Activated CD8-positive, alpha-beta T cell treated with anti-CD3 and anti-CD28 coated beads for 36 hours (primary cell): ENCODE measurements around the gene PLN. TPM values are rescaled to one million over a fixed set of nuclear protein-coding genes. Genes with fewer than 3 reads are reported as not detected.
A peak's percentile ranks its signal among the peaks of the same experiment; 100 is the strongest.

Experiments used
- ATAC-seq: fragments of 200-7000 bp; cut with Tn5 transposase; one replicate; pipeline ENCODE4 v1.10.0; 2021; ENCODE audit warnings: mild to moderate bottlenecking, moderate library complexity
- CTCF ChIA-PET: fragments of 350-600 bp; sonication (Branson Sonifier 250); formaldehyde crosslinking; loops from one replicate; lab custom pipeline; 2021; ENCODE audit warnings: antibody characterized with exemption; lab: Charles Lee
- POLR2A ChIA-PET: fragments of 350-600 bp; sonication (Branson Sonifier 250); formaldehyde crosslinking; loops from one replicate; lab custom pipeline; 2021; ENCODE audit warnings: antibody characterized with exemption; lab: Charles Lee
- DNase-seq: peaks from one replicate; pipeline ENCODE4 v3.0.0-alpha.2; 2020
- H3K27ac Mint-ChIP-seq: one replicate; pipeline ENCODE4 v1.8.0; 2021; ENCODE audit warnings: mild to moderate bottlenecking, mixed read lengths
- H3K27me3 Mint-ChIP-seq: one replicate; pipeline ENCODE4 v1.8.0; 2021; ENCODE audit warnings: mixed read lengths
- H3K36me3 Mint-ChIP-seq: one replicate; pipeline ENCODE4 v1.8.0; 2021; ENCODE audit warnings: low read depth, mixed read lengths
- H3K4me1 Mint-ChIP-seq: one replicate; pipeline ENCODE4 v1.8.0; 2021; ENCODE audit warnings: low read depth, mixed read lengths
- H3K4me3 Mint-ChIP-seq: one replicate; pipeline ENCODE4 v1.8.0; 2021; ENCODE audit warnings: mild to moderate bottlenecking, moderate library complexity, mixed read lengths
- H3K9me3 Mint-ChIP-seq: one replicate; pipeline ENCODE4 v1.8.0; 2021; ENCODE audit warnings: mixed read lengths
- CTCF ChIP-seq: fragments of 200-600 bp; IDR thresholded peaks from one replicate; pipeline ENCODE4 v1.8.0; 2022; ENCODE audit warnings: antibody characterized with exemption, mild to moderate bottlenecking
- intact Hi-C: fragments of 100-400 bp; cut with micrococcal nuclease; formaldehyde crosslinking; loops from one replicate; pipeline ENCODE4 v1.10.0; 2022
- total RNA-seq, 2 experiments: library from RNA; stranded (reverse); gene quantifications; one replicate each; pipeline ENCODE4 v1.2.3, GENCODE V29; 2021

Gene PLN
- total RNA-seq, 2 experiments from 2014 or later, result not detected

GRCh38 chr6:118536478-118536877 is 11.6 kb upstream of the PLN start:
- Mint-ChIP-seq H3K9me3 (peaks cover 8% of the 10 kb centered on the region), H3K4me1 (peaks cover 40% of the 10 kb centered on the region)

DNA sequence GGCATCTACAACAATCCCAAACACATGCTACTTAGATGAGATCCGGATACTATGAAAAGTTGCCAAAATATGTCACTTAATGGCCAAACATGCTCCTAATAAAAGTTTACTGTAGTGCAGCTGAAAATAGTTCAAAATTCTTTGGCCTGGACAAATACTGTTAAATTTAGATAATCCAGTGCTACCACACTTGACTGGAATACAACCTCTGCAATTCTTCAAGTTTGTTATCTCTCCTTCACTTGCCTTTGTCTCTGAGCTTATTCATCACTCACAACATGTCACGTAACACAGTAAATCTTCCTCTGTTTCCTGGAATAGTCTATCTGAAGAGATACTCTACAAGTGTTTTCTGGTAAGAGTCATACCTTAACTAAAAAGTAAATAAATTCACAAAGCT is 10.5 kb upstream of the PLN start:
- no peak for DNase-seq
- peaks cover 4% of the 10 kb centered on the region for H3K9me3 Mint-ChIP-seq
- no peak overlapping the region for H3K4me3 Mint-ChIP-seq
- no peak overlapping the region for H3K27ac Mint-ChIP-seq
- peaks cover 39% of the 10 kb centered on the region for H3K4me1 Mint-ChIP-seq
- H3K36me3 Mint-ChIP-seq, result peaks cover 26% of the 10 kb centered on the region
- no peak for ATAC-seq
- POLR2A ChIA-PET, result no interaction called here
- TF ChIP-seq CTCF, result no peak
- intact Hi-C loops, result no loop called here
- no peaks in the 10 kb centered on the region for H3K27me3 Mint-ChIP-seq
- CTCF ChIA-PET, result no interaction called here

More at GRCh38 chr6:118536478-118536877, 11.6 kb upstream of the PLN start:
- Mint-ChIP-seq H3K4me3 (no peak overlapping the region), H3K36me3 (peaks cover 31% of the 10 kb centered on the region), H3K27ac (no peak overlapping the region), H3K27me3 (no peaks in the 10 kb centered on the region)
- ChIA-PET POLR2A (no interaction called here), CTCF (no interaction called here)
- no peak for DNase-seq
- ATAC-seq, result no peak
- intact Hi-C loops, result no loop called here
- TF ChIP-seq CTCF, result no peak

- Mint-ChIP-seq H3K27ac (no peak overlapping the region), H3K4me3 (no peak overlapping the region), H3K27me3 (no peaks in the 10 kb centered on the region), H3K36me3 (peaks cover 25% of the 10 kb centered on the region), H3K4me1 (peaks cover 53% of the 10 kb centered on the region), H3K9me3 (no peaks in the 10 kb centered on the region)
- DNase-seq (no peak), ATAC-seq (no peak)
- CTCF ChIA-PET, result no interaction called here
- intact Hi-C loops, result no loop called here
- POLR2A ChIA-PET, result no interaction called here
- no peak for TF ChIP-seq CTCF
Observed at GRCh38 chr6:118542184-118542952, 5.7 kb upstream of the PLN start.

GRCh38 chr6:118544105-118544504 is 4.0 kb upstream of the PLN start:
- DNase-seq (no peak), ATAC-seq (no peak)
- no peak overlapping the region for H3K4me3 Mint-ChIP-seq
- H3K9me3 Mint-ChIP-seq, result no peaks in the 10 kb centered on the region
- H3K4me1 Mint-ChIP-seq, result peaks cover 57% of the 10 kb centered on the region
- POLR2A ChIA-PET, result no interaction called here
- H3K27ac Mint-ChIP-seq, result no peak overlapping the region
- CTCF ChIA-PET, result interaction anchor here (1.5 to 1.8 kb wide), 2 partner anchors 57 to 259 kb away, joined by 3 to 5 read pairs; no protein-coding TSS in a partner anchor
- no peak for TF ChIP-seq CTCF
- intact Hi-C loops, result no loop called here
- peaks cover 25% of the 10 kb centered on the region for H3K36me3 Mint-ChIP-seq
- H3K27me3 Mint-ChIP-seq, result no peaks in the 10 kb centered on the region

DNA sequence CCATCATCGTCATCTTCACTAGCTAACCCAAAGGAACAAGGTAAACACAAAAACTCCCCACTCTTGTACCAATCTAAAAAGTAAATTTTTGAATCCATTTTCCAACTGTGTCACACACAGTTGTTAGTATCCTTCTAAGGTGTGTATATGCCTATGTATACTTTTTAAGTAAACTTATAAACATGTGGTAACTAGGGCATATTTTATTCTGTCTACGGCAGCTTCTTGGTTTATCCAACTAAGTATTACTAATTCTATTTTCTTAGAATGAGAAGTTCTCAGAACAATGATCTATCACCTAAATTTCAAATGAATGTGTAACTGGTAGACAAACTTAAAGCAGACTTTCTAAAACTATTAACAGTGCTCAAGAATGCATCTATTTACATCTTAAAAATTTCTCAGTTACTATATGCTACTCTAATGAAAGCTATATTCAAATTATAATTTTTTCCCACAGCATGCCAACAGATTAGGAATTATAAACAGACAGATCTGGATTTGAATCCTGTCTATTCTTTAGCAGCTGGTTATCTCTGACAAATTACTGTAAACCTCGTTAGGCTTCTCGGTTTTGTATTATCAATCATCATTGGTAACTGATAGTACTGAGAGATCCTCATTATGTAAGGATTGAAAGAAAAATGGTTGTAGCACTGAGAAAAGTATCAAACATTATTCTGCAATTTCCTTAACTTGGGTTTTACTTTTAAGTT is 1.8 kb upstream of the PLN start:
- CTCF ChIA-PET, result interaction anchor here (1.5 to 1.8 kb wide), 2 partner anchors 19 to 60 kb away, joined by 5 to 7 read pairs; no protein-coding TSS in a partner anchor
- POLR2A ChIA-PET, result interaction anchor here (0.8 kb wide), 1 partner anchor 346 kb away, joined by 3 read pairs; no protein-coding TSS in a partner anchor
- H3K9me3 Mint-ChIP-seq, result no peaks in the 10 kb centered on the region
- ATAC-seq (peak; percentile 51), DNase-seq (no peak)
- H3K4me1 Mint-ChIP-seq, result peaks cover 66% of the 10 kb centered on the region
- peak overlapping the region; percentile 61 for H3K27ac Mint-ChIP-seq
- intact Hi-C loops, result no loop called here
- H3K27me3 Mint-ChIP-seq, result no peaks in the 10 kb centered on the region
- no peak for TF ChIP-seq CTCF
- peaks cover 25% of the 10 kb centered on the region for H3K36me3 Mint-ChIP-seq
- H3K4me3 Mint-ChIP-seq, result no peak overlapping the region
